SU-DHL-6 (cell line): ENCODE results near the gene CCSAP.

Experiments used
- CTCF ChIP-seq: fragments of 200-600 bp; sonication (generic); IDR thresholded peaks from one replicate; pipeline ENCODE4 v1.5.1; 2017; ENCODE audit warnings: antibody characterized with exemption, mild to moderate bottlenecking, low read length, moderate library complexity; ENCODE audit not compliant: insufficient read depth, poor library complexity, severe bottlenecking
- EZH2phosphoT487 ChIP-seq: fragments of 200-600 bp; sonication (generic), shearing (Covaris generic); conservative IDR thresholded peaks from 2 replicates; pipeline ENCODE4 v1.6.1; 2018; ENCODE audit warnings: mild to moderate bottlenecking, antibody characterized with exemption, low read length, moderate library complexity, mixed read lengths

DNA sequence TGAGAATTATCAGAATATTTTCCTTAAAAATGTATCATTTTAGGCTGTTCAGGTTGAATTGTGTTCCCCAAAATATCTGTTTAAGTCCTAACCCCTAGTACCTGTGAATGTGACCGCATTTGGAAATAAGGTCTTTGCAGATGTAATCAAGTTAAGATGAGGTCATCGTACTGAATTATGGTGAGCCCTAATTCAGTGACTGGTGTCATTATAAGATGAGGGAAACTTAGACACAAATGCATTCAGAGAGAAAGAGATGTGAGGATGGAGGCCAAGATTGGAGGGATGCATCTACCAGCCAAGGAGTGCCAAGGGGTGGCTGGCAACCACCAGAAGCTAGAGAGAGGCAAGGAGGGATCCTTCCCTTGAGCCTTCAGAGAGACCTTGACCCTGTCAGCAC is 67.8 kb downstream of the CCSAP start:
- TF ChIP-seq CTCF (no peak), EZH2phosphoT487 (no peak)
